Activated T-helper 1 cell treated with anti-CD3 and anti-CD28 coated beads, Interleukin-12 subunit alpha, Interleukin-12 subunit beta, Interleukin-2, Interleukin-4 antibody, amounts not matched to agents 30 ng/mL and 10 ng/mL and 1 ng/mL, durations not matched to agents 14 hours and 24 hours and 36 hours (primary cell): ENCODE results near the gene MTX1. TPM values are rescaled to one million over a fixed set of nuclear protein-coding genes. Genes with fewer than 3 reads are reported as not detected.

ENCODE experiments used
- DNase-seq: peaks from one replicate; pipeline ENCODE4 v3.0.0; 2021; ENCODE audit warnings: low spot score
- H3K27ac Mint-ChIP-seq: one replicate; pipeline ENCODE4 v1.8.0; 2021; ENCODE audit warnings: mild to moderate bottlenecking, mixed read lengths
- H3K27me3 Mint-ChIP-seq: one replicate; pipeline ENCODE4 v1.8.0; 2022; ENCODE audit warnings: mild to moderate bottlenecking, moderate library complexity, mixed read lengths; ENCODE audit not compliant: insufficient read depth
- H3K36me3 Mint-ChIP-seq: one replicate; pipeline ENCODE4 v1.8.0; 2021; ENCODE audit warnings: low read depth, mixed read lengths
- H3K4me1 Mint-ChIP-seq: one replicate; pipeline ENCODE4 v1.8.0; 2021; ENCODE audit warnings: low read depth, mixed read lengths
- H3K4me3 Mint-ChIP-seq: one replicate; pipeline ENCODE4 v1.8.0; 2021; ENCODE audit warnings: mild to moderate bottlenecking, moderate library complexity, mixed read lengths
- H3K9me3 Mint-ChIP-seq: one replicate; pipeline ENCODE4 v1.8.0; 2021; ENCODE audit warnings: mixed read lengths
- intact Hi-C: fragments of 100-400 bp; cut with micrococcal nuclease; formaldehyde crosslinking; loops from one replicate; pipeline ENCODE4 v1.15.1; 2024
- total RNA-seq: library from RNA; stranded (reverse); gene quantifications from 2 replicates; pipeline ENCODE4 v1.2.3, GENCODE V29; 2022

Gene MTX1
- total RNA-seq, 1 donor from 2014 or later: 62.3 TPM

GRCh38 chr1:155197901-155198546, 10.5 kb upstream of the MTX1 start:
- H3K9me3 Mint-ChIP-seq: no peaks in the 10 kb centered on the region
- intact Hi-C loops: no loop called here
- peaks cover 28% of the 10 kb centered on the region for H3K4me1 Mint-ChIP-seq
- DNase-seq: no peak
- H3K27me3 Mint-ChIP-seq: no peaks in the 10 kb centered on the region
- peaks cover 24% of the 10 kb centered on the region for H3K36me3 Mint-ChIP-seq
- H3K27ac Mint-ChIP-seq: no peak overlapping the region
- H3K4me3 Mint-ChIP-seq: no peak overlapping the region

DNA sequence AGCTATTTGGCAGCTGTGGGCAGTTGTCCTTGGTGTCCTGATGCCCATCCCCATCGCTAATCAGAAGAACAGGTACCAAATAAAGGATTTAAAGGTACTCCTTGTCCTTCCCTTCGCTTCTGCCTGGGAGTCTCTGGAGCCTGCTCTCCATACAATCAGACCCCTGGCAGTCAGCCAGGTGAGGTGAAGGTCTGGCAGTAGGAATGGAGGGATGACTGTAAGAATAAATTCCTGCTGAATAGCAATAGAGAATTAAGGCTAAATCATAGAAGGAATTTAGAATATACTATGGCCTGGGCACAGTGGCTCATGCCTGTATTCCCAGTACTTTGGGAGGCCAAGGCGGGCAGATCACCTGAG, 10.0 kb upstream of the MTX1 start:
- Mint-ChIP-seq H3K27ac (no peak overlapping the region), H3K27me3 (no peaks in the 10 kb centered on the region), H3K36me3 (peaks cover 24% of the 10 kb centered on the region), H3K9me3 (no peaks in the 10 kb centered on the region), H3K4me3 (no peak overlapping the region), H3K4me1 (peaks cover 23% of the 10 kb centered on the region)
- intact Hi-C loops: no loop called here
- DNase-seq: no peak

DNA sequence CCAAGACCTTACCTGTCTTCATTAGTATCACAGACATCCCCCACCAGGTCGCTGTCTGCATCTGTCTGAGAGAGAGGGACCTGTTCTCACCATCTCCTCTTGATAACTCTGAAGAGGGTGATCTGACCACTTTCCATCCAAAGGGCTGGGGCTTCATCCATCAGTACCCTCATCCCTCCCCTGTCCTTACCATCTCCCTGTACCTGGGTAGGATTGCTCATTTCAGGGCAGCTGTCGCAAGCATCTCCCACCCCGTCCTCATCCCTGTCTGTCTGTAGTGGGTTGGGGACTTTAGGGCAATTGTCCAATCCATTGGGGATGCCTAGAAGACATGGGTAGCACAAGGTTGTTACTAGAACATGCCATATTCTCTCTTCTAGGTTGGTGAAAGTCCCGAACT, 8.7 kb upstream of the MTX1 start:
- intact Hi-C loops: no loop called here
- no peaks in the 10 kb centered on the region for H3K27me3 Mint-ChIP-seq
- H3K36me3 Mint-ChIP-seq: peaks cover 26% of the 10 kb centered on the region
- DNase-seq: no peak
- peaks cover 13% of the 10 kb centered on the region for H3K4me1 Mint-ChIP-seq
- H3K4me3 Mint-ChIP-seq: no peak overlapping the region
- no peak overlapping the region for H3K27ac Mint-ChIP-seq
- H3K9me3 Mint-ChIP-seq: no peaks in the 10 kb centered on the region

GRCh38 chr1:155200920-155201319, 7.6 kb upstream of the MTX1 start:
- peaks cover 6% of the 10 kb centered on the region for H3K4me1 Mint-ChIP-seq
- H3K4me3 Mint-ChIP-seq: no peak overlapping the region
- peaks cover 26% of the 10 kb centered on the region for H3K36me3 Mint-ChIP-seq
- no peaks in the 10 kb centered on the region for H3K9me3 Mint-ChIP-seq
- H3K27ac Mint-ChIP-seq: no peak overlapping the region
- no peaks in the 10 kb centered on the region for H3K27me3 Mint-ChIP-seq
- DNase-seq: no peak
- intact Hi-C loops: no loop called here

DNA sequence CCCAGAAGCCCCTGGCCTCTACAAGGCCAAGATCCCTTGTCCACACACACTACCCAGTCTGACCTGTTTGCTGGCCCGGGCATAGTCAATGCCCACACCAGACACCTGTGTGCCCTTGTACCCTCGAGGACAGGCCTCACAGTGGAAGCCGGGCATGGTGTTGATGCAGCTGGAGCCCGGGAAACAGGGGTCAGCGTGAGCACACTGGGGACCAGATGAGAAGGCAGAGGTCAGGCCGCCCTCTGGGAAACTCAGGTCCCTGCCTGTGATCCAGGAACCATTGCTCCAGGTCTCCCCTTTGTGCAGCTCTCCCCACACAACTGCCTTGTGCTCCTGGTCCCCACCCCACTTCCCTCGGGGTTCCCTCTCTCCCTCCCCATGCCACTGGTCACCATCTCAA, 6.3 kb upstream of the MTX1 start:
- Mint-ChIP-seq H3K4me1 (peaks cover 7% of the 10 kb centered on the region), H3K27me3 (no peaks in the 10 kb centered on the region), H3K36me3 (peaks cover 19% of the 10 kb centered on the region), H3K4me3 (no peak overlapping the region), H3K9me3 (no peaks in the 10 kb centered on the region), H3K27ac (no peak overlapping the region)
- DNase-seq: no peak
- intact Hi-C loops: no loop called here

- no peak overlapping the region for H3K4me3 Mint-ChIP-seq
- peaks cover 12% of the 10 kb centered on the region for H3K4me1 Mint-ChIP-seq
- H3K27ac Mint-ChIP-seq: no peak overlapping the region
- H3K36me3 Mint-ChIP-seq: peaks cover 15% of the 10 kb centered on the region
- DNase-seq: no peak
- H3K9me3 Mint-ChIP-seq: no peaks in the 10 kb centered on the region
- no peaks in the 10 kb centered on the region for H3K27me3 Mint-ChIP-seq
- intact Hi-C loops: no loop called here
These were observed 5.6 kb upstream of the MTX1 start for GRCh38 chr1:155202731-155203515.

DNA sequence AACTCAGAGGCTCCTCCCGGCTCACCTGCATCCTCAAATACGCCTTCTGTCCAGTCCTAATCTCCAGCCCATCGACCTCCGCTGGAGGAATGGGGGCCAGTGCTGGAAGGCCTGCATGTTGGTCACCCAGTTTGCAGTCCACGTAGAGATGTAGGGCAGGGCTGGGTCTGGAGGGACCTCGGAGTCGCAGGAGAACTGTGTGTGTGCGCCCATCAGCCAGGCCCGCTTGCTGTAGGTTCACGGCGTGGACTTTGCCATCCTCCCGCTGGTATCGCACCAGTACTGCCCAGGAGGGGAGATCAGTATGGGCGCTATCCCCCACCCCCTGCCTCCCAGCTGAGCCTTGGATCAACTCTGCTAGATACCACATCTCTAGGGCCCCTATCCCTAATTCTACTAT, 3.5 kb upstream of the MTX1 start:
- intact Hi-C loops: loop anchor here (5.0 kb wide), 2 partner anchors 57 to 1657 kb away; partner anchors contain the start of genes NTRK1 and SCAMP3
- no peak overlapping the region for H3K27ac Mint-ChIP-seq
- H3K4me1 Mint-ChIP-seq: peaks cover 24% of the 10 kb centered on the region
- H3K27me3 Mint-ChIP-seq: no peaks in the 10 kb centered on the region
- no peaks in the 10 kb centered on the region for H3K9me3 Mint-ChIP-seq
- peaks cover 10% of the 10 kb centered on the region for H3K36me3 Mint-ChIP-seq
- H3K4me3 Mint-ChIP-seq: no peak overlapping the region
- no peak for DNase-seq

DNA sequence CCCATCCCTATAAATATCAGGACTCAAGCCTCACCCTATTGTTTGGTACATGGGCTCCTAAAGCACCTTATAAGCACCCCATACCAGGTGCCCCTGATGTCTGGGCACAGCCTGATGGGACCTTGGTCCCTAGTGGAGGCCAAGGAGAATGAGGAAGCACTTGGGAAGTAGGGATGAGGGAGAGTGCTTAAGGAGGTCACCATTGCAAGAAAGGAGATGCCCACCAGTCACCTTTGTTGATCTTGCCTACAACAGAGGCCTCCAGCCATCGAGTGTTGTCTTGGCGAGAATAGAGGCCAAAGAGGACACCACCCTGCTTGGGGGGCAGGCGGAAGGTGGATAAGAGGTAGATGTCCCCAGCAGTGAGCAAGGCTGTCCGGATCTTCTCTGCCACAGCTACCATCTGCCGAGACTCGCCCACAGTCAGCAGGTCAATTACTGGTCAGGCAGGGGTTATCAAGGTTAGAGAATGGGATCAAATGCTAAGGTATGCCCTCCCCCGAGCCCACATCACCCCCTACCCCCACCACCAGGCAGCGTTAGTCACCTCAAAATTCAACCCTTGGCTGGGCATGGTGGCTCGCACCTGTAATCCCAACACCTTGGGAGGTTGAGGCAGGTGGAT, 2.4 kb upstream of the MTX1 start:
- DNase-seq: no peak
- no peak overlapping the region for H3K4me3 Mint-ChIP-seq
- no peaks in the 10 kb centered on the region for H3K9me3 Mint-ChIP-seq
- intact Hi-C loops: loop anchor here (5.0 kb wide), 2 partner anchors 56 to 1656 kb away; partner anchors contain the start of genes NTRK1 and SCAMP3
- no peaks in the 10 kb centered on the region for H3K27me3 Mint-ChIP-seq
- H3K27ac Mint-ChIP-seq: no peak overlapping the region
- peaks cover 2% of the 10 kb centered on the region for H3K36me3 Mint-ChIP-seq
- H3K4me1 Mint-ChIP-seq: peaks cover 25% of the 10 kb centered on the region

GRCh38 chr1:155206891-155207805, 1.3 kb upstream of the MTX1 start:
- DNase-seq: peak; percentile 83
- Mint-ChIP-seq H3K27ac (peak overlapping the region; percentile 87), H3K4me1 (peaks cover 25% of the 10 kb centered on the region), H3K27me3 (no peaks in the 10 kb centered on the region), H3K9me3 (no peaks in the 10 kb centered on the region), H3K4me3 (peak overlapping the region; percentile 79), H3K36me3 (peaks cover 4% of the 10 kb centered on the region)
- intact Hi-C loops: loop anchor here (1.0 to 5.0 kb wide), 5 partner anchors 19 to 1655 kb away; partner anchors contain the start of genes NTRK1 and SCAMP3

DNA sequence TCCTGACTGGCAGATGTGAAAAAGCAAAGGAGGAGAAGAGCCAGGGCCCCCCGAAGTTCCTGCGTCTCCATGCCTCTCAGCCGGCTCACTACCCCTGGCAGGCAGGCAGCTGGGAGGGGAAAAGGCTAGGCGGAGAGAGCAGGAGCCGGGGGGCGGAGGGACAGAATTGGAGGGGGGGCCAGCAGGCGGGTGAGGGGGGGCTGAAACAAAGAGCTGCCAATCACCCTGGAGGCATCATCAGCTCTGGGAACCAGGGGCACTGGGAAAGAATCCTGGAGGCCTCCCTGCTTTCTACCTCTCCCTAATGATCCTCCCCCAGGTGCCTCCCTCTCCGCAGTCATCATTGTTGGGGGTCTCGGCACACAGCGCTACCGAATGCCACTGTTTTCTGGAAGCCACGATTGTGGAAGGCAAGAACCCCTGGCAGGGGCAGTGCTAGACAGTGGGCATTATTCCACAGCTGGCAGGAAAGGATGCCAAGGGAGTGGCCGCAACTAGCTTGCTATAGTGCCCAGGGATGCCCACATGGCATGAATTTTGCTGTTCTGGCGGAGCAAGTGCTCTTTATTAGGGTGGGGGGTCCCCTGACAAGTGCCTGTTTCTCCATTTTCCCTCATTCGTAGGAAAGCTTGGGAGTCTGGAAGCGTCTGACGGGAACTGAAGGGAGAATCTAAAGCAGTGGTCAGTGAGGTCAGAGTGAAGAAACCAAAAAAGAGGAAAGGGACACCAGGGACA, 522 bp upstream of the MTX1 start, which contains the start of gene THBS3:
TSS of gene THBS3 (minus strand) at position 92 of the 735 bp plus-strand sequence. CDS start at position 71, 21 bp downstream.
- Mint-ChIP-seq H3K9me3 (no peaks in the 10 kb centered on the region), H3K4me1 (peaks cover 25% of the 10 kb centered on the region), H3K4me3 (peak within 1 kb of the TSS; percentile 93), H3K27ac (peak within 1 kb of the TSS; percentile 97), H3K36me3 (peaks cover 4% of the 10 kb centered on the region), H3K27me3 (no peaks in the 10 kb centered on the region)
- intact Hi-C loops: loop anchor here (1.0 to 5.0 kb wide), 9 partner anchors 14 to 1654 kb away; partner anchors contain the start of genes CLK2, KRTCAP2, NTRK1 and SCAMP3
- no peak for DNase-seq

DNA sequence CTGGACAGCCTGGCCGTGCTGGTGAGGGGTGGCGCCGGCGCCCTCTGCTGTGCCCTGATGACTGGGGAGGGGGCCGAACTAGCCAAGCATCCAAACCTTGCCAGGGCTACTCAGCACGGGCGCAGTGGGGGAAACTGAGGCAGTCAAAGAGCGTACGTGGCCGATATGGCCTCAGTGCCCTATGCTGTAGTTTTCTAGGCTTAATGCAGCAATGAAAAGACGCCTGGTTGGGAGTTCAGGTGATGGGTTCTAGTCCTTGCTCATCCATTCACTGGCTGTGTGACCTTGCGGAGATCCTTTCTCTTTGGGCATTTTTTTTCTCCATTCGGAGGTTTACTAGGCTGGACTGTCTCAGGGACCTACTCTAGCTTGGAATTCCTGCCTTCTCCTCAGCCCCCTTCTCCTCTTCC, 822 bp downstream of the MTX1 start:
- H3K9me3 Mint-ChIP-seq: no peaks in the 10 kb centered on the region
- no peak for DNase-seq
- H3K4me1 Mint-ChIP-seq: peaks cover 25% of the 10 kb centered on the region
- intact Hi-C loops: loop anchor here (1.0 to 5.0 kb wide), 5 partner anchors 53 to 1653 kb away; partner anchors contain the start of genes CLK2, HCN3, NTRK1 and SCAMP3
- no peaks in the 10 kb centered on the region for H3K27me3 Mint-ChIP-seq
- peak overlapping the region; percentile 93 for H3K4me3 Mint-ChIP-seq
- H3K27ac Mint-ChIP-seq: peak overlapping the region; percentile 88
- peaks cover 4% of the 10 kb centered on the region for H3K36me3 Mint-ChIP-seq
